GM21528 (cell line): Measurements from ENCODE around the gene NDP.
"Not testable (repeated sequence)": the region's sequence is repeated elsewhere in the genome, so short reads cannot be mapped to it uniquely, and the experiment has no call there.

Experiments used
- ATAC-seq: cut with Tn5 transposase; IDR thresholded peaks from one replicate; pipeline ENCODE4 v1.9.1; 2021; ENCODE audit warnings: mild to moderate bottlenecking, moderate library complexity; ENCODE audit not compliant: unreplicated experiment, low FRiP score

The NDP gene

DNA sequence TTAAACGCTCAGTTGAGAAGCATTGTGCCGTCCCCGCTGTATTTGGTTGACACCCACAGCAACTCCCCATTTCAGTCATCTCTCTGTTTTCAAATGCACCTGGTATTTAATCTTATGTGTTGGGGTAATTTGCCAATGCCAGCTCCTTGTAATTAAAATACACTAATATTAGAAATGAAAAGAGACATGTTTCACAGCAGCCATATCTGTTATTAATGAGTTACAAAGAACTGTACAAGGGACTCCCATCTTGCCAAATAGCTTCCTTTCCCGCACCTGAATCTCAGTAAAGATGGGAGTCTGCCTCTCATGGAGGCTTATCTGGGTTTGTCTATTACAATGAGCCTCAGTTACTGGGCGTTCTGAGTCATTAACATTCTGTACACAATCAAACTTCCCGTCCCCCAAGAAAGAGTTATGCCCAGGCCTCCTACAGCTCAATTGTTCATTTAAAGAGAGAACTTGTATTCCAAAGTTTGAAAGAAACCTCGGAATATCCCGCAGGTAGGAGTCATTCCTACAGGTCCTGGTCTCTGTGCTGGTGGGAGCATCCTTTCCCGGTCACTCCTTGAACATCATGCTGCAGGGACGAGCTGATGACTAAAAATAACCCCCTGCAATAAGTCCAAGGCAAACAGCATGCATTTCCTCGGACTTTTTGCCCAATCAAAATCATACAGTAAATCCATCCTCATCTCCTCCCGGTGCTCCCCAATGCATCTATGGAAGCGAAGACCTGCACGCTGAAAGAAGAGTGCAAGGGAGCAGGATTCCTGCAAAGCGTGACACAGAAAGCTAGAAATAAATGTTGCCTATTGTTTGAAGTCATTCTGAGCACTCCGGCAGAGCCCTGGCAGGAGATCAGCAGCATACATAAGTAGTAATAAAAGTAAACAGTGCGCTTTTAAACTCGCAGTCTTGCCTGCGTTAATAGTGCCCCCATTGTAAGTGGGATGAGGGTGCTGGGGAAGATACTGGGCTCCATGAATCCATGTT, 926 bp downstream of the NDP start:
- no peak for ATAC-seq

DNA sequence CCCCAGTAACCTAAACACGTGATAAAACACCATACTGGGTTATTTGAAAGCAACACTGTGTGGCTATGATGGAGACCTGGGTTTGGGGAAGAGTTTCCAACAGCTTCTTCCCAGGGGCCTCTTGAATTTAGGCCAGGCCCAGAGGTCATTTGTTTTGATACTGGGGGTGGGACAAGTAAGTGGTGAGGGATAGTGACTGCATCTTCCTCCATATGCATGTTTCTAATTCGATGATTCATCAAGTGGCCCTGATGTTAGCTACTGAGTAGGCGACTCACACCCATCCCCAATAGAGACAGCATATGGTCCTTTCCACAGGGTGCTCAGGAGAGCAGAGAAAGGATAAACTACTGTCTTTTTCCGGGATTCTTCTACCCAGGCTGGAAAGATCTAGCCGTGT, 2.7 kb downstream of the NDP start:
- no peak for ATAC-seq

DNA sequence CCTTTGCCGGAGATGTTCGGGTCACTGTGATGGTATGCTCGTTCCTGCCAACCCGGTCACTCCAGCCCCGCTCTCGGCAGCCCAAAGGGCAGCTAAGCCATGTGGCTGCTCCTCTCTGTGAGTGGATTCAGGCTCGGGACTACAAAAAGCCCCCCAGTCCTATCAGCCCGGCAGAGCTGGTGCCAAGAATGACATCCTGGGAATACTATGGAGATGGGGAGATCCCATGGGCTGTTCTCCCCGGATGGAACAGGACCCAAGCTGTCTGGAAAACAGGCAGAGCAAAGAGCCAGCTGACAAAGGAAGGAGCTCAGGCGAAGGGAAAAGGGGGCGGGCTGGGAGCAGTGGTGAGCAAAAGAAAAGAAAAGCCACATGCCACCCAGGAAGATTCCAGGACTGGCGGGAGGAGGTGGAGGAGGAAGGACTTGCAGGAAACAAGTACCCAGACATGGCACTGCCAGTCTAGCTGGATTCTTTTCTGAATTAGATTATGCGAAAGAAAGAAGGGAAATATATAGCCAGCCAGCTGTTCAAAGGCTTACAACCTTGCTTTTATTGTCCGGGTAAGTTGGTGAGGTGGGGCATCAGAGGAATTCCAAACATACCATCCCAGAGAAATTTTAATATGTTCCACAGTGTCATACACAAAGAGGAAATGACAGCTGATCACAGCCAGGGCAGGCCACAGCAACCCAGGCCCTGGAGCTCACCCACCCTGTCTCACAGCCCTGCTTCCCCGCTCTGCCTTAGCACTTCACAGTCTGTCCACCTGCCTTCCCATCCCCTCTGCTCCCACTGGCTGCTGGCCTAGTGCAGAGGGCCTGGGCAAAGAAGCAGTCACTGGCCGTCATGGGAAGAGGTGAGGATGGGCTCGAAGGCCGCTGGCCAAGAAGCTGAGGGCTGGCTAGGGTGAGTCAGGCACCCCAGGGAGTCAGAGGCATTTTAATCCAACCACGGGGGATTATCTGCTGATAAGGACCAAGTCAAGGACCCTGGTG, 3.4 kb downstream of the NDP start:
- no peak for ATAC-seq

DNA sequence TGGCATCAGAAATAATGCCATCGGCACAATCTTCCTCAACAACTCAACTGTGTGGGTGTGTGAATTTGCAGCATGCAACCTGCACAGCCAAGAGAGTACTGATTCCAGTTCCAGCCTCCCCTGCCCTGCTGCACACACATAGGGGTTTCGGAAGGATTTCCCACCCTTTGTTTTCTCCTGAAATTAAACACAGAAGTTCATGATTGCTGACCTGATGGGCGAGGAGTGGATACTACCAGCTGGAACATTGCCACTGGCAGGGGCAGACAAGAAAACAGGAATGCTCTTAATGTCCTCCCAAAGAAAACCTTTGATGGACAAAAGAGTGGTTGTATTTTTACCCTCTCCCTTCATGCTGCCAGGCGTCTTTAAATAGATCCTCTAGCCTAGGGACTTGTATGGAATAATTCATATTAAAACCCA, 4.8 kb downstream of the NDP start:
- ATAC-seq, result no peak

DNA sequence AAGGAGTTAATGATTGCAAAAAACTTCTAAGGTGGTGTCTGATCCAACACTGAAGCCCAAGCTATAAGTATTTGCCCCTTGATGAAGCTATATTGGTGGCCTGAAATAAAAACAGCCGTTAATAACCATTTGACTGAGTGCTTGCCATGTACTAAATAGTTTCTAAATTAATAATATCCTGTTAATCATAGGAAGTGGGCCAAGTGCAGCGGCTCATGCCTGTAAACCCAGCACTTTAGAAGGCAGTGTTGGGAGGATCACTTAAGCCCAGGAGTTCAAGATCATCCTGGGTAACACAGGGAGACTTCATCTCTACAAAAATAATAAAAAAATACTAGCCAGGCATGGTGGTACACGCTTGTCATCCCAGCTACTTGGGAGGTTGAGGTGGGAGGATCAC, 8.3 kb downstream of the NDP start:
- ATAC-seq, result no peak

DNA sequence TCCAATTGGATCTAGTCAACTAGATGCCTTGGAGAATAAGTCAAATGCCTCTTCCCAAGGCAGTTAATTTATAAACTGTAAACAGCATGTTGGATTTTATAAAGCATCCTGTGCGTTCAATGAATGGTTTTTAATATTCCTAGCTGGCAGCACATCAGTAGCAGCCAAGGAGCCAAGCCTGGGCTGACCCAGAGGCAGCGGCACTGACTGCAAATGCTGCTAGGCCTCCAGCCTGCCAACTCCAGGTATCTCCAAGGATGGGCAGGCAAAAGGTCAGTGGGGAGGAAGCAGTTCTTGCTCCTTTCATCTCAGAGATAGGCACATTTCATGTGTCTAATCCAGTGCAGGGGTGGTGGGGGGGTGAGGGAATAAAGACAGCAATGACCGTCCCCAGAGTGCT, 9.5 kb downstream of the NDP start:
- no peak for ATAC-seq

DNA sequence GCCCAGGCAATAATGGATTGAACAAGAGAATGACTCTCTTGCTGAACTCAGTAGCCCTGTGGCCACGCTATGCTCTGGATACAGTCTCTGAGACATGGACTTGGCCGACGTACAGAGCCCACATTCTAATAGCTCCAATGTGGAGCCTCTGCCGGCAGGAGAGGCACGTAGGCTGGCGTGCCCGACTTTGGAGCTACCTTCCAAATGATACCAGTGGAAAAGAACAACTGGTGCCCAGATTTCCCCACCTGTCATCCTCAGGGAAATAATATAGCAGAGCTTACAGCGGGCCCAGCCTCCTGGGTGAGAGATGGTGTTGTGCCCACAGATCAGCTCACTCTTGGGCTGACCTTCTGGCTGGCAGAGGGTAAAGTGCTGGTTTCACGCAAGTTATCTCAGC, 10.6 kb downstream of the NDP start:
- no peak for ATAC-seq

DNA sequence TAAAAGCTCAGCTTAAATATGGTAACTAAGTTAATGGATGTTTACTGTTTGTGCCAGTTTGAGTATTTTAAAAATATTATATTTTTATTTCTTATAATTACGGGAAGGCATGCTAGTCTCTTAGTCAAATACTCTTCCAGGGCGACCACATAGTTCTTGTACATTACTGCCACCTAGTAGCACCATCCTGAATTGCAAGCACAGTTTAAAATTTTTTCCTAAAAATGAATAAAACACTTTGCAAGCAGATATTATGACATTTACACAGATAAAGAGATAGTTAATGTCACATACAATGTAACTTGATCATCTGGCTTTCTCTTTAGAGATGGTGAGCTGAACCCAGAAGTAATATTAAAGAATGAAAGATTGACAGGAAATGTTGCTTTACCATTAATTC, 11.5 kb downstream of the NDP start:
- ATAC-seq, result no peak

DNA sequence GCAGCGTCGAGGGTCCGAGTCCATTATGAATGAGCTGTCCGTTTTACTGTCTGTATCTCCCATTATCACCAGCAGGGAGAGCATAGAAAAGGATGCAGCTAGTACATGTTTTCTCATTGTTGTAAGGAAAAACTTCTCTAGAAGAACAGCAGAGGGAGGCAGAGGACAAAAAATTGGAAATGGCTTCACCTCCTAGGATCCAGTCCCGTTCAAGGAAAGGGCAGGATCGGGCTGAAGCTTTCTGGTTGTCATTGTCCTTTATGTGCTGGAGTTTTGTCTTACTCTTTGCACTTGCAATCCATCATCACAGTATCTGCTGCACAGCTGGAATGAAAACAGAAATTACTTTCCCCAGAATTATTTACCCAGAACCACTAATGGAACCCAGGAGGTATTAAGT, 14.7 kb downstream of the NDP start:
- ATAC-seq, result no peak

DNA sequence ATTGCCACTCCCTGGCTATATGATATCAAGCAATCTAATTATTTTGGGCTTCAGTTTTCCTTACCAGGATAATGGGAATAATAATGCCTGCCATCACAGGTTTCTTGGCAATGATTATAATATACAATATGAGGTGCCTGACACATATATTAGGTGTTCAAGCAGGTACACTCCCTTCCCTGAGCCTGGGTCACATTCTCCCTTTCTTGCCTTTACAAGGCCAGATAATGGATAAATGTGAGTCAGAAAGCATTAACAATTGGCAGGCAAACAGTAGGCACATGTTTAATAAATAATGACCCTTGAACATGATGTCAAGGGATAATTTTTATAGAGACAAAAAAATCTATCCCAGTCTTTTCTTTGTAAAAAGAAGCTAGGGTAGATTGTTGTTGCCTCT, 17.2 kb downstream of the NDP start:
- ATAC-seq, result no peak

DNA sequence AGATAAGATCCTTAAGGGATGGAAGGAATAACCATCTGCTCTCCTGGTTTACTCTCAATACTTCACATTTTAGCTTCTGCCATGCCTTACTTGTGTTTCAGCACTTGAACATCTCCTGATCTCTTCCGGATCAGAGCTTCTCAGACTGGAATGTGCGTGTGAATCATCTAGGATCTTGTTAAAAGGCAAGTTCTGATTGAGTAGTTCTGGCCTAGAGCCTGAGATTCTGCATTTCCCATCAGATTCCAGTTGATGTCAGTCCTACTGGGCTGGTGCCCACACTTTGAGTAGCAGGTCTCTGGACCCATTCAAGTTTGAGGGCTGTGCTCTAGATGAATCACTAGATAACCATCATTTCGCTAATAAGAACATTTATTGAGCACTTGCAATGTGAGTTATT, 20.0 kb downstream of the NDP start:
- no peak for ATAC-seq

GRCh38 chrX:43949669-43950068, 23.5 kb downstream of the NDP start:
- ATAC-seq, result no peak

DNA sequence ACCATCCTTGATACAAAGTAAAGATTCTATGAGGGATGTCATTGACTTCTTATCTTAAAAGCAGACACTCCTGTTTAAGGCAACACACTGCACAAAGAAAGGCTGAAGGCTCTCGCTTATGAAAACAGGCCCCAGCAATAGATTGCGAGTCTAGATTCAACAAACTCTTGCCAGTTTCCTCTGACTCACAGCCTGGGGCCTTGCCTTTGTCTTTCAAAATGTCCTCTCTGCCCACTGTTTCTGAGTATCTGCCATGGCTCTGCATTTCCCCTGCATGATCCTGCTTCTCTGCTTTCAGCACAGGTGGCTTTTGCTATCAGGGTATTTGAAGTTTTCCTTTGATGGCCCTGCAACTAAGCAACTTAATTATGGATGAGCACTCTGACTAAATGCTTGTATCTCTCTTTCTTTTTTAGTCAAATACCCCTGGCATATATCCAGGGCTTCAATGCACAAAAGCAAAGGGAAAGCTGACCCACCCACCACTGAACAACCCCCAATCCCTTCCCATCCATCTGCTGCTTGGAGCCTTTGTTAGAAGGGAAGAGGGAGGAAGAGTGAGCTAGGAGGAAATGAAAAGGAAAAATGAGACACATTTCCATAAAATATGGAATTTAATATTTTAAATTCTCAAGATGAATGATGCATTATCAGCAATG, 32.2 kb downstream of the NDP start:
- no peak for ATAC-seq

DNA sequence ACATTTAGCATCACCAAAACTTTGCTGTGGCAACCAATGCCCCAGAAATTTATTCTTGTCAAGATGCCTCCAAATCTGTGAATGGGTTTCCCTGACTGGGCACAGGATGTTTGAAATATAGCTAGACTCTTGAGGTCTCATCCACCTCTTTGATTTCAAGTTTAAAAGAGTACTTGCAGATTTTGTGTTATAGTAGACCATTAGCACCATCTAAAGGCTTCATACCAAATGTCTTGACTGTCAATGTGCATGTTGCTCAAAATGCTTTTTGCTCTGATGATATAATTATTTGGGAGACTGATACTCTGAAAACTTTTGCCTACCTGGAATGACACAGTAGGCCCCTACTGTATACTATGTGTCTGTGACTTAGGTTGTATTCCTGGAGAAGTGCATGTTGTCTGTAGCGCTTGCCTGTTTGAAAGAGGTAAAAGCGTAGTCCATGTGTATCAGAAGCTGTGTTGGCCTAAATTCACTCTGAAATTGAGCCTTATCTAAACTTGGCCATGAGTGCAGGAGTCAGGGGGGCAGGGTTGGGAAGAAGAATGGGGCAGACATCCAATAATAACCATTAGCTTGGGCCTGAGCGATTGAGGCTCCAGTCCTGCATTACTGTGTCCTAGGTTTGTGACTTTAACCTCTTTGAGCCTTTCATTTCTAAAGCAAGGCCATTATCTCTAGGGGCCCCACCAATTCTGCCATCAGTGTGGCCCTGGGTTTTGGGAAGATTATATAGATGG, 33.8 kb downstream of the NDP start:
- ATAC-seq, result no peak

DNA sequence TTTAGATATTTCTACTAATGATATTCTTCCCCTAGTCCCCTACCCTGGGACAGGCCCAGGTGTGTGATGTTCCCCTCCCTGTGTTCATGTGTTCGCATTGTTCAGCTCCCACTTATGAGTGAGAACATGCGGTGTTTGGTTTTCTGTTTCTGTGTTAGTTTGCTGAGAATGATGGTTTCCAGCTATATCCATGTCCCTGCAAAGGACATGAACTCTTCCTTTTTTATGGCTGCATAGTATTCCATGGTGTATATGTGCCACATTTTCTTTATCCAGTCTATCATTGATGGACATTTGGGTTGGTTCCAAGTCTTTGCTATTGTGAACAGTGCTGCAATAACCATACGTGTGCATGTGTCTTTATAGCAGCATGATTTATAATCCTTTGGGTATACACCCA, 51.2 kb downstream of the NDP start:
- not testable (repeated sequence) for ATAC-seq

- not testable (repeated sequence) for ATAC-seq
These were observed 62.4 kb downstream of the NDP start for GRCh38 chrX:43910772-43911171.

GRCh38 chrX:43910012-43910411, 63.2 kb downstream of the NDP start:
- ATAC-seq, result no peak

GRCh38 chrX:43909141-43909540, 64.0 kb downstream of the NDP start:
- no peak for ATAC-seq

DNA sequence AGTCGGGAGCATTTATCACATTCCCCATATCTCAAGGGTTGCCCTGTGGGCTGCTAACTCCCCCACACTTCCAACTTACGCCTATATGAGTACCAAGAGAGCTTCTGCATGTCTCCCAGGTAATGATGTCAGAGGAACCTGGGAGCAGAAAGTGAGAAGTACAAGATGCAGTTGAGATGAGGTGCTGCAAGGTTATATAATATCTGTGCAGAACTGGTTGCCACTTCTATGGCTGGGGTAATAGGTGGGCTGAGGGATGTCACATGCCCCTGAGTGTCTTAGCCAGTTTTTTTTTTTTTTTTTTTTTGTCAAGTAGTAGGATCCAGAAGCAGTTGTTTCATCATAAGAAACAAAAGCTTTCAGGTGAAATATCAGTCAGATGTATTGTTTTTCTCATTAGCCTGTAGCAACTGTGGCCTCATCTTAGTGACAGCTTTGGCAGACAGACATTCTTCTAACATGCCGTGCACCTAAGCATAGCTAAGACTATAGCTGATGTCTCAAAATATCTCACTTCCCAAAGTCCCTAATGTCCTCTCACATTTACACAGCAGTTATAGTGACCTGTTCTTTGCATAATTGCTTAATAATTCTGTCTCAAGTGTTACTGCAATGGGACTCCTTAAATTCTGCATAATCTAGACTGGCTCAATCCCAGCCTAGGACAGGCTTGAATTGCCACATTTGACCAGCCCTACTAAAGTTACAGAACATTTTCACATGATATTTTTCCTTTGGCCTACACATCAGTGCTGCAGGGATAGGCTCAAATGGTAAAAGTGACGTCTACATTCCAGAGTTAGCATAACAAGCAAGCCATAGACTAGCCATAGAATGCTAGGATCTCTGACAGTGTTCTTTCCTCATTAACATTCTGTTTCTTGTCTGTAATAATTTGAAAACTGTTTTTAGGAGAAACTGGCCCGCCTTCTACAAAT, 73.0 kb downstream of the NDP start:
- ATAC-seq, result no peak
